Prostate gland (tissue), 2 donors: Measurements from ENCODE around the gene NET1. TPM values are rescaled to one million over a fixed set of nuclear protein-coding genes. Genes with fewer than 3 reads are reported as not detected.

Source experiments
- DNase-seq: peaks from one replicate; pipeline ENCODE4 v3.0.0-alpha.2; 2019; ENCODE audit warnings: low spot score
- H3K27ac ChIP-seq, 2 donors: fragments of 200-600 bp; sonication (generic); 2 replicates each; pipeline ENCODE4 v1.5.1; 2017 to 2019
- H3K27me3 ChIP-seq: fragments of 200-600 bp; sonication (generic); replicated peaks from 2 replicates; pipeline ENCODE4 v1.5.1; 2019; ENCODE audit not compliant: insufficient read depth
- H3K36me3 ChIP-seq, 2 donors: fragments of 200-600 bp; sonication (generic); 1 replicate in 1 of 2; 2 replicates in 1 of 2; pipeline versions ENCODE4 v1.5.1 to v1.8.1; 2017 to 2019
- H3K4me1 ChIP-seq: fragments of 200-600 bp; sonication (generic); replicated peaks from 2 replicates; pipeline ENCODE4 v1.5.1; 2019
- H3K4me3 ChIP-seq, 2 donors: fragments of 200-600 bp; sonication (generic); 2 replicates each; pipeline ENCODE4 v1.5.1; 2017 to 2019
- H3K9me3 ChIP-seq: fragments of 200-600 bp; sonication (generic); 2 replicates; pipeline ENCODE4 v1.5.1; 2017
- CTCF ChIP-seq, 4 experiments: fragments of 200-600 bp in 2 of 4; fragments of 450-650 bp in 2 of 4; sonication (generic) in 2 of 4; IDR thresholded peaks; 1 replicate in 3 of 4; 2 replicates in 1 of 4; pipeline ENCODE4 v1.5.1; 2016 to 2019; ENCODE audit warnings: antibody characterized with exemption in 4 of 4, mild to moderate bottlenecking in 2 of 4, moderate library complexity in 2 of 4
- POLR2A ChIP-seq: fragments of 450-650 bp; IDR thresholded peaks from one replicate; pipeline ENCODE4 v1.6.1; 2016; ENCODE audit warnings: antibody characterized with exemption, mild to moderate bottlenecking
- POLR2AphosphoS5 ChIP-seq: sonication (generic); formaldehyde crosslinking; IDR thresholded peaks from one replicate; pipeline ENCODE4 v1.6.1; 2017; ENCODE audit warnings: antibody characterized with exemption
- WGBS: methylation state at CpG from one replicate; pipeline ENCODE4 v1.1.5; 2018; 5-methylcytosine and 5-hydroxymethylcytosine counted together
- intact Hi-C: fragments of 100-400 bp; cut with DNase I; formaldehyde crosslinking; loops from one replicate; pipeline ENCODE4 v1.14.2; 2022
- total RNA-seq, 2 donors: library from RNA; depleted of rRNA; stranded (reverse); fragments of >200 nt; gene quantifications; one replicate each; pipeline ENCODE4 v1.1.0, GENCODE V29; 2016

The NET1 gene
- total RNA-seq, 2 donors from 2014 or later = 55.6 to 77.6 TPM

- Histone ChIP-seq H3K36me3 (no peaks in the 10 kb centered on the region), H3K4me1 (no peaks in the 10 kb centered on the region), H3K27ac (no peak overlapping the region), H3K4me3 (no peak overlapping the region), H3K9me3 (no peaks in the 10 kb centered on the region), H3K27me3 (no peaks in the 10 kb centered on the region)
- intact Hi-C loops = loop anchor here (5.0 to 10.0 kb wide), 2 partner anchors 292 to 540 kb away; partner anchors contain the start of gene AKR1C3
- no peak for TF ChIP-seq POLR2A
- TF ChIP-seq POLR2AphosphoS5 = no peak
- TF ChIP-seq CTCF (IDR thresholded peaks at IDR 0.05) = no peak
- WGBS = 82% methylated on average over 5 of the region's 5 CpGs
- DNase-seq = no peak
These were observed 25.2 kb upstream of the NET1 start for GRCh38 chr10:5387169-5387568.

GRCh38 chr10:5390607-5391205 lies 21.7 kb upstream of the NET1 start:
- intact Hi-C loops = no loop called here
- TF ChIP-seq CTCF (IDR thresholded peaks at IDR 0.05) = no peak
- TF ChIP-seq POLR2A = no peak
- no peak for TF ChIP-seq POLR2AphosphoS5
- no peaks in the 10 kb centered on the region for H3K9me3 ChIP-seq
- no peak overlapping the region for H3K4me3 ChIP-seq
- H3K4me1 ChIP-seq = no peaks in the 10 kb centered on the region
- no peak overlapping the region for H3K27ac ChIP-seq
- no peaks in the 10 kb centered on the region for H3K36me3 ChIP-seq
- no peaks in the 10 kb centered on the region for H3K27me3 ChIP-seq
- WGBS = 97% methylated on average over 1 of the region's 1 CpG
- DNase-seq = no peak

GRCh38 chr10:5391790-5392189 lies 20.6 kb upstream of the NET1 start:
- no peak overlapping the region for H3K4me3 ChIP-seq
- H3K4me1 ChIP-seq = no peaks in the 10 kb centered on the region
- H3K27ac ChIP-seq = no peak overlapping the region
- TF ChIP-seq POLR2AphosphoS5 (no peak), POLR2A (no peak), CTCF (IDR thresholded peaks at IDR 0.05) (no peak)
- 99% methylated on average over 3 of the region's 3 CpGs for WGBS
- H3K27me3 ChIP-seq = no peaks in the 10 kb centered on the region
- H3K9me3 ChIP-seq = no peaks in the 10 kb centered on the region
- no peaks in the 10 kb centered on the region for H3K36me3 ChIP-seq
- intact Hi-C loops = no loop called here
- DNase-seq = no peak

- Histone ChIP-seq H3K4me3 (no peak overlapping the region), H3K4me1 (no peaks in the 10 kb centered on the region), H3K9me3 (no peaks in the 10 kb centered on the region), H3K27ac (no peak overlapping the region), H3K27me3 (no peaks in the 10 kb centered on the region), H3K36me3 (no peaks in the 10 kb centered on the region)
- no peak for DNase-seq
- intact Hi-C loops = no loop called here
- 96% methylated on average over 14 of the region's 14 CpGs for whole genome bisulfite sequencing
- no peak for TF ChIP-seq POLR2AphosphoS5
- TF ChIP-seq POLR2A = no peak
- no peak for TF ChIP-seq CTCF (IDR thresholded peaks at IDR 0.05)
These were observed 18.8 kb upstream of the NET1 start for GRCh38 chr10:5393529-5393928.

GRCh38 chr10:5395168-5395567 lies 17.2 kb upstream of the NET1 start:
- intact Hi-C loops = no loop called here
- Histone ChIP-seq H3K27me3 (no peaks in the 10 kb centered on the region), H3K9me3 (no peaks in the 10 kb centered on the region), H3K36me3 (no peaks in the 10 kb centered on the region), H3K4me1 (no peaks in the 10 kb centered on the region), H3K27ac (no peak overlapping the region), H3K4me3 (no peak overlapping the region)
- no peak for DNase-seq
- TF ChIP-seq POLR2A (no peak), CTCF (IDR thresholded peaks at IDR 0.05) (no peak), POLR2AphosphoS5 (no peak)
- 87% methylated on average over 18 of the region's 18 CpGs for WGBS
